Measurements from ENCODE around the gene LRCOL1. TPM values are rescaled to one million over a fixed set of nuclear protein-coding genes. Genes with fewer than 3 reads are reported as not detected.
"Not testable (repeated sequence)": the region's sequence is repeated elsewhere in the genome, so short reads cannot be mapped to it uniquely, and the experiment has no call there.

Gene LRCOL1
- total RNA-seq, 1 donor from 2014 or later = not detected

DNA sequence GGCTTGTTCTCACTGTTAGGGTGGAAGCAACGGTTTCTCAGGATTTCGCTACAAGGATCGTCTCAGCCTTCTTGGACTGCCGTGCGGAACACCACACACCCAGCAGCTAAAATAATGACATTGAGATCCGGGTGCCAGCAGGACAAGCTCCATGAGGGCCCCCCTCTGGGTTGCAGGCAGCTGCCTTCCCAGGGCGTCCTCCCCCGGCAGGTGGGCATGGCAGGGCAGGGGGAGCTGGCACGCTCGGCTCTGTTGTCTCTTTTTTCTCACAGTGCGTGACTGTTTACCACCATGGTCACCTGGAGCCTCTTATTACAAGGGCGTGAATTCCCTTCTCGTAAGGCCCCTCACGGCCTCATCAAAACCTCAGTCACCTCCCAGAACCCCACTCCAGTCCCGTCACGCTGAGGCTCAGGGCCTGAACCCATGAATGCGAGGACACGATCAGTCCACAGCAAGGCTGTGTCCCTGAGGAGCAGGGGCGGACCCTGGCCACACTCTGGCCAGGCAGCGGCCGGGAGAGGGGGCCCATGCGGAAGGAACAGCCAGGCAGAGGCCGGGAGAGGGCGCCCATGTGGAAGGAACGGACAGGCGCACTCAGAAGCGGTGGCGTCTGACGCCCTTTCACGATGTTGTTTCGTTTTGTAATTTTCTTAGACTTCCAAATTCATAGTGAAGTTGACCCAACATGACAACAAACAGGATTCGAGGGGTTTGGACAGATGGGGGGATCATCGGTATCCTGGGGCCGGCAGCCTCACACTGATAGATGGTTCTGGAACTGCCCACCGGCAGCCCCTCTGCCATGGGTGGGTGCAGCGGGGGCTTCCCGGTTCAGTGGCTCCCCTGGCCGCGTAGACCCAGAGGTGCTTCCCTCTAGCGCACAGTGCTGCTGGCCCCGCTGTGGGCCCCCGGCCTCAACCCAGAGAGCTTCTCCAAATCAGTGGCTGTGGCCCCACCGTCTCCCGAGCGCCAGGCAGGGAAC lies 10.0 kb downstream of the LRCOL1 start:
- TF ChIP-seq, protein P1, sequence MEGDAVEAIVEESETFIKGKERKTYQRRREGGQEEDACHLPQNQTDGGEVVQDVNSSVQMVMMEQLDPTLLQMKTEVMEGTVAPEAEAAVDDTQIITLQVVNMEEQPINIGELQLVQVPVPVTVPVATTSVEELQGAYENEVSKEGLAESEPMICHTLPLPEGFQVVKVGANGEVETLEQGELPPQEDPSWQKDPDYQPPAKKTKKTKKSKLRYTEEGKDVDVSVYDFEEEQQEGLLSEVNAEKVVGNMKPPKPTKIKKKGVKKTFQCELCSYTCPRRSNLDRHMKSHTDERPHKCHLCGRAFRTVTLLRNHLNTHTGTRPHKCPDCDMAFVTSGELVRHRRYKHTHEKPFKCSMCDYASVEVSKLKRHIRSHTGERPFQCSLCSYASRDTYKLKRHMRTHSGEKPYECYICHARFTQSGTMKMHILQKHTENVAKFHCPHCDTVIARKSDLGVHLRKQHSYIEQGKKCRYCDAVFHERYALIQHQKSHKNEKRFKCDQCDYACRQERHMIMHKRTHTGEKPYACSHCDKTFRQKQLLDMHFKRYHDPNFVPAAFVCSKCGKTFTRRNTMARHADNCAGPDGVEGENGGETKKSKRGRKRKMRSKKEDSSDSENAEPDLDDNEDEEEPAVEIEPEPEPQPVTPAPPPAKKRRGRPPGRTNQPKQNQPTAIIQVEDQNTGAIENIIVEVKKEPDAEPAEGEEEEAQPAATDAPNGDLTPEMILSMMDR (IDR thresholded peaks at IDR 0.05; ENCODE audit: borderline replicate concordance) = peak; percentile 75
- Histone ChIP-seq H3K4me1 (peaks cover 49% of the 10 kb centered on the region), H3K9me3 (replicated peaks) (no peaks in the 10 kb centered on the region), H3K27ac (replicated peaks) (no peak overlapping the region), H3K36me3 (no peaks in the 10 kb centered on the region), H3K27me3 (ENCODE audit: low read depth) (peaks cover 80% of the 10 kb centered on the region), H3K4me3 (peak overlapping the region; percentile 59)
- DNase-seq = peak; percentile 73
- intact Hi-C loops (cut with micrococcal nuclease) = no loop called here

GRCh38 chr12:132599502-132599901 lies 10.9 kb downstream of the LRCOL1 start:
- H3K36me3 ChIP-seq; intact Hi-C loops (cut with micrococcal nuclease); H3K9me3 ChIP-seq (replicated peaks); H3K27ac ChIP-seq (replicated peaks); H3K4me3 ChIP-seq; DNase-seq: not testable (repeated sequence)
- Histone ChIP-seq H3K27me3 (ENCODE audit: low read depth) (peaks cover 80% of the 10 kb centered on the region), H3K4me1 (peaks cover 48% of the 10 kb centered on the region)

DNA sequence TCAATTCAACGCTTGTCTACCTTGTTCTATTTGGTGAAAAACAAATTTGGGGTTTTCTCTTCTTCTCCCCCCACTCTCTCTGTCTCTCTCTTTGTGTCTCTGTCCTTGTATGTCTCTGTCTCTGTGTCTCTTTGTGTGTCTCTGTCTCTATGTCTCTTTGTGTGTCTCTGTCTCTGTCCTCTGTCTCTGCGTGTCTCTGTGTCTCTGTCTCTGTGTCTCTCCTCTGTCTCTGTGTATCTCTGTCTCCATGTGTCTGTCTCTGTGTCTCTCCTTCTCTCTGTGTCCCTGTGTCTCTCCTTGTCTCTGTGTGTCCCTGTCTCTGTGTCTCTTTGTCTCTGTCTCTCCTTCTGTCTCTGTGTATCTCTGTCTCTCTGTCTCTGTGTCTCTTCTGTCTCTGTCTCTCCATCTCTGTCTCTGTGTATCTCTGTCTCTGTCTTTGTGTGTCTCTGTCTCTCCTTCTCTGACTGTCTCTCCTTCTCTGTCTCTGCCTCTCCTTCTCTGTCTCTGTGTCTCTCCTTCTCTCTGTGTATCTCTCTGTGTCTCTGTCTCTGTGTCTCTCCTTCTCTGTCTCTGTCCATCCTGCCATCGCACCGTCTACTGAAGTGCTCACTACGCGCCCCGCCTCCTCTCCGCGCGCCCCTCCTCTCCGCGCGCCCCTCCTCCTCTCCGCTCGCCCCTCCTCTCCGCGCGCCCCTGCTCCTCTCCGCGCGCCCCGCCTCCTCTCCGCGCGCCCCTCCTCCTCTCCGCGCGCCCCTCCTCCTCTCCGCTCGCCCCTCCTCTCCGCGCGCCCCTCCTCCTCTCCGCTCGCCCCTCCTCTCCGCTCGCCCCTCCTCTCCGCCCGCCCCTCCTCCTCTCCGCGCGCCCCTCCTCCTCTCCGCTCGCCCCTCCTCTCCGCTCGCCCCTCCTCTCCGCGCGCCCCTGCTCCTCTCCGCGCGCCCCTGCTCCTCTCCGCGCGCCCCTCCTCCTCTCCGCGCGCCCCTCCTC lies 12.8 kb downstream of the LRCOL1 start:
- H3K36me3 ChIP-seq = no peaks in the 10 kb centered on the region
- intact Hi-C loops (cut with micrococcal nuclease) = no loop called here
- peaks cover 76% of the 10 kb centered on the region for H3K27me3 ChIP-seq (ENCODE audit: low read depth)
- H3K27ac ChIP-seq (replicated peaks) = no peak overlapping the region
- peak overlapping the region; percentile 58 for H3K4me3 ChIP-seq
- TF ChIP-seq, protein P1 (IDR thresholded peaks at IDR 0.05; ENCODE audit: borderline replicate concordance) = no peak
- no peaks in the 10 kb centered on the region for H3K9me3 ChIP-seq (replicated peaks)
- peaks cover 38% of the 10 kb centered on the region for H3K4me1 ChIP-seq
- no peak for DNase-seq

DNA sequence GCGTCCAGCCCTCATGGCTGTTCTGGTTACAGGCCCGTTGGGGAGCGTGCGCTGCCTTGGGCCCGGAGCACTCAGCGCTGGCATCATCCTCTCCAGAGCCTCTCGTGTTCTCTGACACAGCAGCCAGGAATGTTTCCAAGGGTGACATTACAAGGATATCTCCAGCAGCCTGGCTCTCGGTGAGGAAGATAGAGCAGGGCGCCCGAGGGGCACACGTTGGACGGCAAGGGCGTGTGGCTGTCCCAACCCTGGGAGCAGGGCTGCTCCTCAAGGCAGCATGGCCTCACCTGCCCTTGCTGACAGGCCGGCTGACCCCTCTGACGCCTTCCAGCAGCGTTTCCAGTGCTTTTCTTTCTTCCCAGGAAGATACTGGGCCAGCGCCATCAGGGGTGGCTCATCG lies 14.4 kb downstream of the LRCOL1 start:
- DNase-seq = no peak

GRCh38 chr12:132595183-132595582 lies 15.2 kb downstream of the LRCOL1 start:
- no peak overlapping the region for H3K27ac ChIP-seq (replicated peaks)
- no peaks in the 10 kb centered on the region for H3K36me3 ChIP-seq
- peaks cover 23% of the 10 kb centered on the region for H3K4me1 ChIP-seq
- H3K9me3 ChIP-seq (replicated peaks) = no peaks in the 10 kb centered on the region
- H3K4me3 ChIP-seq = no peak overlapping the region
- H3K27me3 ChIP-seq (ENCODE audit: low read depth) = peaks cover 71% of the 10 kb centered on the region
- intact Hi-C loops (cut with micrococcal nuclease) = no loop called here
- TF ChIP-seq, protein P1 (IDR thresholded peaks at IDR 0.05; ENCODE audit: borderline replicate concordance) = no peak
- no peak for DNase-seq

More for the DNA sequence above, 14.4 kb downstream of the LRCOL1 start:
- TF ChIP-seq, protein P1 (IDR thresholded peaks at IDR 0.05; ENCODE audit: borderline replicate concordance) = no peak
- Histone ChIP-seq H3K4me1 (peaks cover 31% of the 10 kb centered on the region), H3K36me3 (no peaks in the 10 kb centered on the region), H3K27me3 (ENCODE audit: low read depth) (peaks cover 76% of the 10 kb centered on the region), H3K27ac (replicated peaks) (no peak overlapping the region), H3K9me3 (replicated peaks) (no peaks in the 10 kb centered on the region), H3K4me3 (no peak overlapping the region)
- intact Hi-C loops (cut with micrococcal nuclease) = no loop called here
